HG02610 (cell line): ENCODE results near the gene CLDN10.
"Not testable (repeated sequence)": the region's sequence is repeated elsewhere in the genome, so short reads cannot be mapped to it uniquely, and the experiment has no call there.

Experiments
- ATAC-seq: cut with Tn5 transposase; IDR thresholded peaks from one replicate; pipeline ENCODE4 v1.9.1; 2021; ENCODE audit warnings: mild to moderate bottlenecking, moderate library complexity; ENCODE audit not compliant: unreplicated experiment

Gene CLDN10

GRCh38 chr13:95540888-95541287, 11.6 kb upstream of the CLDN10 start:
- no peak for ATAC-seq

GRCh38 chr13:95541308-95541707, 11.2 kb upstream of the CLDN10 start:
- no peak for ATAC-seq

- no peak for ATAC-seq
Observed at GRCh38 chr13:95541911-95542474, 10.5 kb upstream of the CLDN10 start.

GRCh38 chr13:95544293-95544692, 8.2 kb upstream of the CLDN10 start:
- ATAC-seq, result no peak

- ATAC-seq, result no peak
Observed at GRCh38 chr13:95546919-95547318, 5.6 kb upstream of the CLDN10 start.

- ATAC-seq, result no peak
Observed at GRCh38 chr13:95547531-95548167, 4.9 kb upstream of the CLDN10 start.

GRCh38 chr13:95552208-95552538, 347 bp upstream of the CLDN10 start:
- no peak for ATAC-seq

GRCh38 chr13:95553581-95554385, 1.3 kb downstream of the CLDN10 start:
- ATAC-seq, result no peak

DNA sequence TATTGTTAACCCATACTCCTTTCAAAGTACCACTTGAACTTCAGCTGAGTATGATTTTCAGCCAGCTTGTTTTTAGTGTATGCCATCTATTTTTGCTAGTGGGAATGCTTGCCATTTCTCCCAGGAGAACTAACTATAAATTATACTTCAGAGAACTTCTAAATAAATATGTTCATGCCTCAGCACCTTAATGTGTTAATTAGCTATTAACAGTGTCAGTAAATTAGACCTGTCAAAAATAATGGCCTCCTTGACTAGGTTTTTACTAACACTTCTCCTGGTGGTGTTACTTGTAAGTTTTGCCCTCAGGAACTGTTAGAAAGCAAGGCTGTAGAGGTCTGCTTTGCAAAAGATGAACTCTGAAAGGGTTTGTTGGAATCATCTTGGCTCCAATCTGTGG, 4.5 kb downstream of the CLDN10 start:
- ATAC-seq, result no peak

DNA sequence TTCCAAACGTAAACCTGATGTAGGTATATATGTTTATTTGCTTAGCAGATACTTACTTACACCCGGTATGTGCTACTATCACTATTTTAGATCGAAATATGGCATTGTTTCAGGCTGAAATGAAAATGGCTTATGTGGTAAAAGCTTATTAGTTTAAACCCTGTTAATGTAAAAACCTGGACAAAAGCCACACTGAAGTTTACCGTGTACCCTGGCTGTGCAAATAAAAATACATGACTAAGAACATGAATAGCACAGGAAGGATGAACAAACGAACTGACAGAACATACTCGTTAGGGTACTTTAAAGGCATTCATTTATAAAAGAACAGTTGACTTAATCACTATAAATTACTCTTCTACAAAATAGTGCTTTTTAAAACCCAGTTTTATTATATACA, 6.6 kb downstream of the CLDN10 start:
- ATAC-seq, result no peak

GRCh38 chr13:95560387-95560786, 7.9 kb downstream of the CLDN10 start:
- no peak for ATAC-seq

GRCh38 chr13:95564091-95564490, 11.6 kb downstream of the CLDN10 start:
- ATAC-seq, result no peak

DNA sequence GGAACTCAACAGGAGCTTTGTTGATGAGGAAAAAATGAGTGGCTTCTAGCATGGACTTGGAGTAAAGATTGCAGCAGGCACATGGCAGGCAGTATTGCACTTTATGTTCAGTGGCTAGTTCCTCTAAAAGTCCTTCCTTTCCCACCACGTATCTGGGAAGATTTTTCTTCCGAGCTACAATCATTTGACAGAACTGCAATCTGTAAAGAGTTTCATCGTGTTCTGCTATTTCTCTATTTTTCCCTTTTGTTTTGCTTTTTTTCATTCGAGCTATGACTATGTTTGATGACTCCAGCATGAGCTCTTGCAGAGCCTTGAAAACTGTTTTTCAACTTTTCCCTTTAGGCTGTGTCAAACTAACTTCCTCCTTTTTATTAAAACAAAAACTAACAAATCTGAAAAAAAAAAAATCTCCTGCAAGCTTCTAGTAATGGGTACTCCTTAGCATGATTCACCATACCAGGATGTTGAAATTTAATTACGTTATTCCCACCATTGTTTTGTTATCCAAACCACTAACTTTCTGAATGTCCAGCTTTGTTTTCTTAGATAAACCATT, 12.3 kb downstream of the CLDN10 start:
- ATAC-seq, result no peak

GRCh38 chr13:95565758-95566157, 13.2 kb downstream of the CLDN10 start:
- ATAC-seq, result not testable (repeated sequence)

- no peak for ATAC-seq
Observed at GRCh38 chr13:95568131-95568530, 15.6 kb downstream of the CLDN10 start.

- ATAC-seq, result no peak
Observed at GRCh38 chr13:95570016-95570415, 17.5 kb downstream of the CLDN10 start.

- ATAC-seq, result no peak
Observed at GRCh38 chr13:95571941-95572340, 19.4 kb downstream of the CLDN10 start.

- ATAC-seq, result no peak
Observed at GRCh38 chr13:95573221-95573620, 20.7 kb downstream of the CLDN10 start.

- ATAC-seq, result peak; percentile 98
Observed at GRCh38 chr13:95579303-95579702, 26.8 kb downstream of the CLDN10 start.

- no peak for ATAC-seq
Observed at GRCh38 chr13:95585867-95586266, 33.3 kb downstream of the CLDN10 start.

GRCh38 chr13:95588134-95588533, 35.6 kb downstream of the CLDN10 start:
- no peak for ATAC-seq

DNA sequence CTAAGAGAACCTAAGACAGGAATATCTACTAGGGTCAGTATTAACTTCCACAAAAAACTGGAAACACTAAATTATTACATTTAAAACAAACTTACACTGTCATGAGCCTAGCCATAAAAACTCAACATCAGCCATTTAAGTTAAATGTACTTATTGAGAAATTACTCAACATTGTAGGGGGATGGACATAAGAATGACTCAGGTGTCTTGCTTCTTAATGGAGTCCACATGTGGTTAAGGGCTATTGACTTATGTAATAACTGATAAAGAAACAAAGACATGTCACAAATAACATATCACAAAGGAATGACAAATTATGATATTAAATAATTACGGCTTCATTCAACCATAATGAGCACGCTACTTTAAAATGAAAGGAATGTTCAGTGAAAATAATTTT, 36.2 kb downstream of the CLDN10 start:
- no peak for ATAC-seq
